HepG2 (cell line): ENCODE measurements around the gene ARHGEF7. TPM values are rescaled to one million over a fixed set of nuclear protein-coding genes. Genes with fewer than 3 reads are reported as not detected.

Experiments
- ATAC-seq: fragments of 200-7000 bp; cut with Tn5 transposase; 3 replicates; pipeline ENCODE4 v1.9.1; 2020; ENCODE audit warnings: mild to moderate bottlenecking, moderate library complexity
- BruUV-seq: library from RNA; stranded (reverse); fragments of 400-500 nt; replicated peaks from 2 replicates; lab custom pipeline; 2021; lab: Mats Ljungman, UMichigan
- CTCF ChIA-PET: fragments of 300-600 bp; formaldehyde crosslinking; extraction: SDS; loops from one replicate; lab custom pipeline; 2021; ENCODE audit warnings: low total read pairs, inconsistent platforms, low intra/inter-chr PET ratio; lab: Yijun Ruan, JAX
- POLR2A ChIA-PET: fragments of 350-600 bp; sonication (Branson Sonifier 250); formaldehyde crosslinking; loops from one replicate; lab custom pipeline; 2020; ENCODE audit warnings: antibody characterized with exemption, inconsistent platforms; lab: Yijun Ruan, JAX
- DNase-seq: peaks from one replicate; pipeline ENCODE4 v3.0.0-alpha.2; 2015; ENCODE audit warnings: low spot score
- FAIRE-seq: peaks from 3 replicates; lab custom pipeline; 2011; peaks lifted over from hg19 to GRCh38; lab: Jason Lieb, UNC
- H2AFZ ChIP-seq: one replicate; pipeline ENCODE4 v1.6.1; 2011; ENCODE audit warnings: low read length, inconsistent platforms
- H3K27ac ChIP-seq: fragments of 300-600 bp; 3 replicates; pipeline ENCODE4 v1.8.0; 2011; ENCODE audit warnings: mixed run types, mild to moderate bottlenecking, mixed read lengths, low read length, inconsistent platforms; ENCODE audit not compliant: insufficient read depth; ENCODE audit errors: extremely low read length
- H3K27me3 ChIP-seq, 2 experiments: fragments of 200-600 bp in 1 of 2; 2 replicates in 1 of 2; 3 replicates in 1 of 2; pipeline versions ENCODE4 v1.6.0 to v1.8.0; 2011; ENCODE audit warnings: low read length in 2 of 2, mild to moderate bottlenecking in 2 of 2, moderate library complexity in 2 of 2, inconsistent platforms in 1 of 2; ENCODE audit not compliant: insufficient read depth in 2 of 2, control insufficient read depth in 1 of 2
- H3K36me3 ChIP-seq, 2 experiments: fragments of 200-600 bp in 1 of 2; replicated peaks in 1 of 2; 2 replicates in 1 of 2; 3 replicates in 1 of 2; pipeline versions ENCODE4 v1.5.1 to v1.8.0; 2011; ENCODE audit warnings: low read length in 2 of 2, inconsistent platforms in 1 of 2; ENCODE audit not compliant: insufficient read depth in 2 of 2, control insufficient read depth in 1 of 2
- H3K4me1 ChIP-seq: 2 replicates; pipeline ENCODE4 v1.5.1; 2012; ENCODE audit warnings: low read length, inconsistent platforms; ENCODE audit not compliant: insufficient read depth
- H3K4me2 ChIP-seq: 2 replicates; pipeline ENCODE4 v1.6.0; 2011; ENCODE audit warnings: low read depth, low read length, inconsistent platforms
- H3K4me3 ChIP-seq, 3 experiments: fragments of 200-600 bp in 1 of 3; sonication (generic), shearing (Covaris generic) in 1 of 3; replicated peaks in 1 of 3; 2 replicates each; pipeline ENCODE4 v1.5.1; 2011 to 2016; ENCODE audit warnings: low read length in 3 of 3, inconsistent platforms in 2 of 3, low read depth in 2 of 3, mild to moderate bottlenecking in 2 of 3, control low read depth in 1 of 3, mixed read lengths in 1 of 3; ENCODE audit not compliant: insufficient read depth in 1 of 3
- H3K79me2 ChIP-seq: one replicate; pipeline ENCODE4 v1.6.1; 2011; ENCODE audit warnings: low read length, inconsistent platforms; ENCODE audit not compliant: insufficient read depth
- H3K9ac ChIP-seq: 2 replicates; pipeline ENCODE4 v1.6.0; 2011; ENCODE audit warnings: mild to moderate bottlenecking, low read depth, low read length, inconsistent platforms; ENCODE audit not compliant: insufficient read depth
- H3K9me3 ChIP-seq: 2 replicates; pipeline ENCODE4 v1.5.1; 2012; ENCODE audit warnings: mild to moderate bottlenecking, low read length
- H4K20me1 ChIP-seq: 2 replicates; pipeline ENCODE4 v1.6.0; 2011; ENCODE audit warnings: inconsistent platforms, mild to moderate bottlenecking, low read length, moderate library complexity; ENCODE audit not compliant: insufficient read depth
- BCLAF1 ChIP-seq: fragments of 450-650 bp; IDR thresholded peaks from 2 replicates; pipeline ENCODE4 v1.6.1; 2017; ENCODE audit warnings: mild to moderate bottlenecking
- FOSL1 ChIP-seq: sonication (generic); formaldehyde crosslinking; IDR thresholded peaks from 2 replicates; pipeline ENCODE4 v1.9.0; 2021; ENCODE audit warnings: missing genetic modification reagents, borderline replicate concordance
- KLF13 ChIP-seq: sonication (generic); formaldehyde crosslinking; IDR thresholded peaks from 2 replicates; pipeline ENCODE4 v1.4.0; 2020; ENCODE audit warnings: mild to moderate bottlenecking, missing genetic modification reagents
- MBD4 ChIP-seq: IDR thresholded peaks from 2 replicates; pipeline ENCODE4 v1.6.1; 2012; ENCODE audit warnings: low read length, inconsistent platforms, borderline replicate concordance
- NFYB ChIP-seq: sonication (generic); formaldehyde crosslinking; IDR thresholded peaks from 2 replicates; pipeline ENCODE4 v1.4.0; 2020; ENCODE audit warnings: missing genetic modification reagents
- RBFOX2 ChIP-seq: fragments of 200-400 bp; formaldehyde crosslinking; IDR thresholded peaks from 2 replicates; pipeline ENCODE4 v1.6.1; 2017; ENCODE audit warnings: low read depth, mild to moderate bottlenecking, low read length
- YEATS2 ChIP-seq: sonication (generic); formaldehyde crosslinking; IDR thresholded peaks from 2 replicates; pipeline ENCODE4 v1.4.0; 2020; ENCODE audit warnings: missing genetic modification reagents, borderline replicate concordance
- ZNF30 ChIP-seq: sonication (generic); formaldehyde crosslinking; IDR thresholded peaks from 2 replicates; pipeline ENCODE4 v1.5.0; 2020; ENCODE audit warnings: mild to moderate bottlenecking, missing genetic modification reagents
- ZNF777 ChIP-seq: sonication (generic); formaldehyde crosslinking; IDR thresholded peaks from 2 replicates; pipeline ENCODE4 v1.4.0; 2020; ENCODE audit warnings: missing genetic modification reagents
- ZNF879 ChIP-seq: sonication (generic); formaldehyde crosslinking; IDR thresholded peaks from 2 replicates; pipeline ENCODE4 v1.8.1; 2023; ENCODE audit warnings: missing genetic modification reagents
- WGBS: methylation state at CpG from one replicate; pipeline ENCODE4 v1.1.6; 2017; ENCODE audit warnings: low lambda C conversion rate; 5-methylcytosine and 5-hydroxymethylcytosine counted together
- in situ Hi-C: cut with HindIII; loops from 2 replicates; pipeline ENCODE4 v1.10.0; 2017; ENCODE audit warnings: low pct_unique_long_range_greater_than_20kb; ENCODE audit not compliant: extremely low pct_ligation_motif_present
- intact Hi-C: fragments of 100-400 bp; cut with micrococcal nuclease; formaldehyde crosslinking; loops from one replicate; pipeline ENCODE4 v1.10.0; 2022; ENCODE audit not compliant: unreplicated experiment
- polyA plus RNA-seq, 8 experiments: library from polyadenylated mRNA; depleted of rRNA in 3 of 8; stranded (reverse) in 7 of 8; unstranded in 1 of 8; fragments of >200 nt; fragmentation: Illumina TruSeq in 4 of 8; extraction: Trizol in 4 of 8; gene quantifications; 2 replicates each; pipeline versions ENCODE4 v1.2.1 to v1.2.3, GENCODE V29; 2011 to 2016; ENCODE audit warnings: low read depth in 4 of 8, missing spikeins in 1 of 8, mixed read lengths in 1 of 8; ENCODE audit not compliant: insufficient read depth in 1 of 8
- total RNA-seq, 5 experiments: library from RNA; depleted of rRNA; stranded (reverse); fragments of >200 nt; fragmentation: Illumina TruSeq; extraction: Trizol; gene quantifications; 2 replicates each; pipeline ENCODE4 v1.2.3, GENCODE V29; 2016; ENCODE audit warnings: low read depth in 1 of 5
- TF ChIP-seq, protein P1 (sequence below): sonication (generic); formaldehyde crosslinking; IDR thresholded peaks from 2 replicates; pipeline ENCODE4 v1.4.0; 2020; ENCODE audit warnings: mild to moderate bottlenecking, missing genetic modification reagents, borderline replicate concordance
- TF ChIP-seq, protein P2 (sequence below): sonication (generic); formaldehyde crosslinking; IDR thresholded peaks from 2 replicates; pipeline ENCODE4 v1.5.0; 2020; ENCODE audit warnings: missing genetic modification reagents
- TF ChIP-seq, protein P3 (sequence below): sonication (generic); formaldehyde crosslinking; IDR thresholded peaks from 2 replicates; pipeline ENCODE4 v1.4.0; 2020; ENCODE audit warnings: missing genetic modification reagents

The ARHGEF7 gene
- total and polyA plus RNA-seq, 2 of the 13 experiments (the other 11 are each of a cell fraction or from before 2014, with no cell fraction given) = 15.7 to 22.3 TPM

GRCh38 chr13:111329641-111330040 is 214.5 kb downstream of the ARHGEF7 start (continued):
- TF ChIP-seq, protein P1, sequence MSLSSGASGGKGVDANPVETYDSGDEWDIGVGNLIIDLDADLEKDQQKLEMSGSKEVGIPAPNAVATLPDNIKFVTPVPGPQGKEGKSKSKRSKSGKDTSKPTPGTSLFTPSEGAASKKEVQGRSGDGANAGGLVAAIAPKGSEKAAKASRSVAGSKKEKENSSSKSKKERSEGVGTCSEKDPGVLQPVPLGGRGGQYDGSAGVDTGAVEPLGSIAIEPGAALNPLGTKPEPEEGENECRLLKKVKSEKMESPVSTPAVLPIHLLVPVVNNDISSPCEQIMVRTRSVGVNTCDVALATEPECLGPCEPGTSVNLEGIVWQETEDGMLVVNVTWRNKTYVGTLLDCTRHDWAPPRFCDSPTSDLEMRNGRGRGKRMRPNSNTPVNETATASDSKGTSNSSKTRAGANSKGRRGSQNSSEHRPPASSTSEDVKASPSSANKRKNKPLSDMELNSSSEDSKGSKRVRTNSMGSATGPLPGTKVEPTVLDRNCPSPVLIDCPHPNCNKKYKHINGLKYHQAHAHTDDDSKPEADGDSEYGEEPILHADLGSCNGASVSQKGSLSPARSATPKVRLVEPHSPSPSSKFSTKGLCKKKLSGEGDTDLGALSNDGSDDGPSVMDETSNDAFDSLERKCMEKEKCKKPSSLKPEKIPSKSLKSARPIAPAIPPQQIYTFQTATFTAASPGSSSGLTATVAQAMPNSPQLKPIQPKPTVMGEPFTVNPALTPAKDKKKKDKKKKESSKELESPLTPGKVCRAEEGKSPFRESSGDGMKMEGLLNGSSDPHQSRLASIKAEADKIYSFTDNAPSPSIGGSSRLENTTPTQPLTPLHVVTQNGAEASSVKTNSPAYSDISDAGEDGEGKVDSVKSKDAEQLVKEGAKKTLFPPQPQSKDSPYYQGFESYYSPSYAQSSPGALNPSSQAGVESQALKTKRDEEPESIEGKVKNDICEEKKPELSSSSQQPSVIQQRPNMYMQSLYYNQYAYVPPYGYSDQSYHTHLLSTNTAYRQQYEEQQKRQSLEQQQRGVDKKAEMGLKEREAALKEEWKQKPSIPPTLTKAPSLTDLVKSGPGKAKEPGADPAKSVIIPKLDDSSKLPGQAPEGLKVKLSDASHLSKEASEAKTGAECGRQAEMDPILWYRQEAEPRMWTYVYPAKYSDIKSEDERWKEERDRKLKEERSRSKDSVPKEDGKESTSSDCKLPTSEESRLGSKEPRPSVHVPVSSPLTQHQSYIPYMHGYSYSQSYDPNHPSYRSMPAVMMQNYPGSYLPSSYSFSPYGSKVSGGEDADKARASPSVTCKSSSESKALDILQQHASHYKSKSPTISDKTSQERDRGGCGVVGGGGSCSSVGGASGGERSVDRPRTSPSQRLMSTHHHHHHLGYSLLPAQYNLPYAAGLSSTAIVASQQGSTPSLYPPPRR = no peak

GRCh38 chr13:111330066-111330610 is 215.0 kb downstream of the ARHGEF7 start:
- H3K79me2 ChIP-seq = no peaks in the 10 kb centered on the region
- POLR2A ChIA-PET = no interaction called here
- TF ChIP-seq ZNF30 (CRISPR knock-in tag) (no peak), RBFOX2 (no peak), KLF13 (CRISPR knock-in tag) (no peak), FOSL1 (CRISPR knock-in tag) (no peak), ZNF777 (CRISPR knock-in tag) (no peak), NFYB (CRISPR knock-in tag) (no peak), MBD4 (no peak), ZNF879 (CRISPR knock-in tag) (no peak), YEATS2 (CRISPR knock-in tag) (no peak), BCLAF1 (no peak)
- TF ChIP-seq, protein P2, sequence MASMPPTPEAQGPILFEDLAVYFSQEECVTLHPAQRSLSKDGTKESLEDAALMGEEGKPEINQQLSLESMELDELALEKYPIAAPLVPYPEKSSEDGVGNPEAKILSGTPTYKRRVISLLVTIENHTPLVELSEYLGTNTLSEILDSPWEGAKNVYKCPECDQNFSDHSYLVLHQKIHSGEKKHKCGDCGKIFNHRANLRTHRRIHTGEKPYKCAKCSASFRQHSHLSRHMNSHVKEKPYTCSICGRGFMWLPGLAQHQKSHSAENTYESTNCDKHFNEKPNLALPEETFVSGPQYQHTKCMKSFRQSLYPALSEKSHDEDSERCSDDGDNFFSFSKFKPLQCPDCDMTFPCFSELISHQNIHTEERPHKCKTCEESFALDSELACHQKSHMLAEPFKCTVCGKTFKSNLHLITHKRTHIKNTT (CRISPR knock-in tag) = no peak
- TF ChIP-seq, protein P3, sequence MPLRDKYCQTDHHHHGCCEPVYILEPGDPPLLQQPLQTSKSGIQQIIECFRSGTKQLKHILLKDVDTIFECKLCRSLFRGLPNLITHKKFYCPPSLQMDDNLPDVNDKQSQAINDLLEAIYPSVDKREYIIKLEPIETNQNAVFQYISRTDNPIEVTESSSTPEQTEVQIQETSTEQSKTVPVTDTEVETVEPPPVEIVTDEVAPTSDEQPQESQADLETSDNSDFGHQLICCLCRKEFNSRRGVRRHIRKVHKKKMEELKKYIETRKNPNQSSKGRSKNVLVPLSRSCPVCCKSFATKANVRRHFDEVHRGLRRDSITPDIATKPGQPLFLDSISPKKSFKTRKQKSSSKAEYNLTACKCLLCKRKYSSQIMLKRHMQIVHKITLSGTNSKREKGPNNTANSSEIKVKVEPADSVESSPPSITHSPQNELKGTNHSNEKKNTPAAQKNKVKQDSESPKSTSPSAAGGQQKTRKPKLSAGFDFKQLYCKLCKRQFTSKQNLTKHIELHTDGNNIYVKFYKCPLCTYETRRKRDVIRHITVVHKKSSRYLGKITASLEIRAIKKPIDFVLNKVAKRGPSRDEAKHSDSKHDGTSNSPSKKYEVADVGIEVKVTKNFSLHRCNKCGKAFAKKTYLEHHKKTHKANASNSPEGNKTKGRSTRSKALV (CRISPR knock-in tag) = no peak

More at GRCh38 chr13:111330066-111330610, 215.0 kb downstream of the ARHGEF7 start:
- Histone ChIP-seq H3K4me1 (no peaks in the 10 kb centered on the region), H3K27ac (no peak overlapping the region), H2AFZ (no peak overlapping the region), H3K36me3 (no peaks in the 10 kb centered on the region), H3K9ac (no peak overlapping the region), H3K4me2 (no peak overlapping the region), H3K27me3 (peaks cover 3 to 19% of the 10 kb centered on the region in 2 experiments; a peak in 3 of 5 replicates), H4K20me1 (no peaks in the 10 kb centered on the region), H3K9me3 (no peaks in the 10 kb centered on the region), H3K4me3 (no peak overlapping the region)
- CTCF ChIA-PET = no interaction called here
- ATAC-seq (no peak), DNase-seq (no peak), FAIRE-seq (no peak)
- BruUV-seq = no TSS peak
- in situ Hi-C loops = no loop called here
- 46% methylated on average over 11 of the region's 11 CpGs for WGBS
- intact Hi-C loops = no loop called here
